Measurements from ENCODE around the gene GIGYF2. TPM values are rescaled to one million over a fixed set of nuclear protein-coding genes. Genes with fewer than 3 reads are reported as not detected.

Gene GIGYF2
- total RNA-seq, 1 donor: 57.2 TPM

DNA sequence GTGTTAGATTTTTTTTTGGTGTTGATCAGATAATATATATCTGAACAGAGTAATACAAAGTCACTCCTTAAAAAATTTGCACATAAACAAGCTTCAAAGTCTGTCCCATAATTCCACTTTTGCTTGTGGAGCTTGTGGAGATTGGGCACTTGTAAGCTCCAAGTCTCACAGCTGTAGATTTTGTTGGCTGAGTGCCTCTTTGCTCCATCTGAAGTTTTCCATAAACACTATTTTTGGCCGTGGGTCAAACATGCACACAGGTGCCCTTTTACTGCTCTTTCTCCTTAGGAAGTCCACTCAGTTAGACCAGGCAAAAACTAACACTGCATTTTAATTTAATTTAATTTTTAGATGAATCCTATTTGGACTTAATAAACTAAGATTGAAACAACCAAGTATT lies 82.8 kb downstream of the GIGYF2 start:
- H3K4me3 ChIP-seq (ENCODE audit: insufficient read depth, low read length): no peak overlapping the region
- H3K9me3 ChIP-seq (ENCODE audit: low read depth, low read length): no peaks in the 10 kb centered on the region
- H4K20me1 ChIP-seq (ENCODE audit: insufficient read depth, low read length): no peaks in the 10 kb centered on the region
- H3K79me2 ChIP-seq (ENCODE audit: insufficient read depth, low read length): peaks cover 3% of the 10 kb centered on the region
- TF ChIP-seq, protein P1, sequence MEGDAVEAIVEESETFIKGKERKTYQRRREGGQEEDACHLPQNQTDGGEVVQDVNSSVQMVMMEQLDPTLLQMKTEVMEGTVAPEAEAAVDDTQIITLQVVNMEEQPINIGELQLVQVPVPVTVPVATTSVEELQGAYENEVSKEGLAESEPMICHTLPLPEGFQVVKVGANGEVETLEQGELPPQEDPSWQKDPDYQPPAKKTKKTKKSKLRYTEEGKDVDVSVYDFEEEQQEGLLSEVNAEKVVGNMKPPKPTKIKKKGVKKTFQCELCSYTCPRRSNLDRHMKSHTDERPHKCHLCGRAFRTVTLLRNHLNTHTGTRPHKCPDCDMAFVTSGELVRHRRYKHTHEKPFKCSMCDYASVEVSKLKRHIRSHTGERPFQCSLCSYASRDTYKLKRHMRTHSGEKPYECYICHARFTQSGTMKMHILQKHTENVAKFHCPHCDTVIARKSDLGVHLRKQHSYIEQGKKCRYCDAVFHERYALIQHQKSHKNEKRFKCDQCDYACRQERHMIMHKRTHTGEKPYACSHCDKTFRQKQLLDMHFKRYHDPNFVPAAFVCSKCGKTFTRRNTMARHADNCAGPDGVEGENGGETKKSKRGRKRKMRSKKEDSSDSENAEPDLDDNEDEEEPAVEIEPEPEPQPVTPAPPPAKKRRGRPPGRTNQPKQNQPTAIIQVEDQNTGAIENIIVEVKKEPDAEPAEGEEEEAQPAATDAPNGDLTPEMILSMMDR (IDR thresholded peaks at IDR 0.05; ENCODE audit: extremely low read depth, low read depth, low read length): no peak
- DNase-seq (ENCODE audit: insufficient read length, low spot score, missing footprints): no peak
- H3K27ac ChIP-seq (ENCODE audit: low read depth, low read length): no peak overlapping the region
- no peaks in the 10 kb centered on the region for H3K27me3 ChIP-seq (ENCODE audit: insufficient read depth, low read length)
- no peak overlapping the region for H3K4me2 ChIP-seq (ENCODE audit: insufficient read depth, low read length)
- H3K4me1 ChIP-seq (ENCODE audit: insufficient read depth, low read length): no peaks in the 10 kb centered on the region
- H3K36me3 ChIP-seq (ENCODE audit: insufficient read depth, low read length): no peaks in the 10 kb centered on the region
- H2AFZ ChIP-seq (ENCODE audit: low read length): no peak overlapping the region

DNA sequence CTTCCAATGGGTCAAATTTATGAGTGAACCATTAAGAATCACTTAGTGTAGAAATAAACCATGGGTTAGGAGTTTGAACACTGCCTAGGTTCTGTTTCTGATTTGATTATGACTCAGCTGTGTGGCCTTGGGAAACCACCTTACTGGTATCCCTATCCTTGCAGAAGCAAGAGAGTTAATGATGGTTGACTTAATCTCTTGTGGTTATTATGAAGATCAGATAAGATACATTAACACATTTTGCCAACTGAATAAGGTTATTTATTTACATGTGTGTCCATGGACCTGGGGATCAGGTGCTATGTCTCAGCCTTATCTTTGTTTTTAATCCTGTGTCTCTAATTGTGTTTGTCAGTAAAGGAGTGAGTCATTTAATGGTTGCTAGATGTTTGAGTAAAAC lies 84.6 kb downstream of the GIGYF2 start:
- Histone ChIP-seq H4K20me1 (ENCODE audit: insufficient read depth, low read length) (no peaks in the 10 kb centered on the region), H3K4me3 (ENCODE audit: insufficient read depth, low read length) (no peak overlapping the region), H3K4me1 (ENCODE audit: insufficient read depth, low read length) (no peaks in the 10 kb centered on the region), H3K36me3 (ENCODE audit: insufficient read depth, low read length) (peaks cover 10% of the 10 kb centered on the region), H2AFZ (ENCODE audit: low read length) (no peak overlapping the region), H3K79me2 (ENCODE audit: insufficient read depth, low read length) (peaks cover 3% of the 10 kb centered on the region), H3K27ac (ENCODE audit: low read depth, low read length) (peak overlapping the region; percentile 26), H3K27me3 (ENCODE audit: insufficient read depth, low read length) (no peaks in the 10 kb centered on the region), H3K4me2 (ENCODE audit: insufficient read depth, low read length) (no peak overlapping the region), H3K9me3 (ENCODE audit: low read depth, low read length) (no peaks in the 10 kb centered on the region)
- peak; percentile 38 for DNase-seq (ENCODE audit: insufficient read length, low spot score, missing footprints)
- TF ChIP-seq, protein P1 (IDR thresholded peaks at IDR 0.05; ENCODE audit: extremely low read depth, low read depth, low read length): no peak

DNA sequence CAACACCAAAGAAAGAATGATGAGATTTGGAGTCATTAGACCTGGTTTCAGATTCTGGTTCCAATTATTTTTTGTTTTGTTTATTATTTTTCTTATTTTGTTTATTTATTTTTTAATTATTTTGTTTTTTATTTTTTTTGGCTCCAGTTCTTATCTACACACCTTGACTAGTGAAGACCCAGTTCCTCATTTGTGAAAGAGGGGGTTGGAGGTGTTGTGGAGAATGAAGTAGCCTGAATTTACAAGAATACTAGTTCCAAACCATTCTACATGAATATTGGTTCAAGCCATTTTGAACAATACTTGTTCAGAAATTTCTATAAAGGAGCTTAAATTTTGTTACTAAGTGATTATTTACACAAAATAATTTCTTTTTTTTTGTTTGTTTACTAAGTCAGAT lies 86.1 kb downstream of the GIGYF2 start:
- Histone ChIP-seq H3K4me3 (ENCODE audit: insufficient read depth, low read length) (no peak overlapping the region), H3K27me3 (ENCODE audit: insufficient read depth, low read length) (no peaks in the 10 kb centered on the region), H2AFZ (ENCODE audit: low read length) (no peak overlapping the region), H3K9me3 (ENCODE audit: low read depth, low read length) (no peaks in the 10 kb centered on the region), H3K79me2 (ENCODE audit: insufficient read depth, low read length) (peaks cover 5% of the 10 kb centered on the region), H3K27ac (ENCODE audit: low read depth, low read length) (no peak overlapping the region), H3K36me3 (ENCODE audit: insufficient read depth, low read length) (peaks cover 25% of the 10 kb centered on the region), H3K4me2 (ENCODE audit: insufficient read depth, low read length) (no peak overlapping the region), H4K20me1 (ENCODE audit: insufficient read depth, low read length) (peaks cover 4% of the 10 kb centered on the region), H3K4me1 (ENCODE audit: insufficient read depth, low read length) (no peaks in the 10 kb centered on the region)
- TF ChIP-seq, protein P1 (IDR thresholded peaks at IDR 0.05; ENCODE audit: extremely low read depth, low read depth, low read length): no peak
- DNase-seq (ENCODE audit: insufficient read length, low spot score, missing footprints): no peak

DNA sequence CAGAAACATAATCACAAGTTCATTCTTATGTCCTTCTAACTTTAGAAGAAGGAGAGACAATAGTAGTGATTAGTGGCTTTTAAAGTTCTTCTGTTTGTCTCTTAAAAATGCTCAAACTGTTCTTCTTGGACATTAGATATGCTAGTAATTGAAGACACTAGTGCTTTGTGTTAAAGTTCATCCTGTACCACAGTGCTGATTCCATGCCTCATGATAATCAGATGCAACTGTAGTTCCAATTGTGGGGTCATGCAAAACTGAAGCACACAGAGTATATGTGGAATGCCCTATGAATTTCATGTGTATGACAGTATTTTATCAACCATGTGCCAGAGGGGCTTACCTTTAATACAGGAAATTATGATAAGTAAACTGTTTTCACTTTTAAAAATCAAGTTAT lies 90.7 kb downstream of the GIGYF2 start:
- TF ChIP-seq, protein P1 (IDR thresholded peaks at IDR 0.05; ENCODE audit: extremely low read depth, low read depth, low read length): no peak
- DNase-seq (ENCODE audit: insufficient read length, low spot score, missing footprints): no peak
- H3K4me1 ChIP-seq (ENCODE audit: insufficient read depth, low read length): no peaks in the 10 kb centered on the region
- H3K36me3 ChIP-seq (ENCODE audit: insufficient read depth, low read length): peaks cover 63% of the 10 kb centered on the region
- H3K4me3 ChIP-seq (ENCODE audit: insufficient read depth, low read length): no peak overlapping the region
- H3K4me2 ChIP-seq (ENCODE audit: insufficient read depth, low read length): no peak overlapping the region
- no peaks in the 10 kb centered on the region for H3K27me3 ChIP-seq (ENCODE audit: insufficient read depth, low read length)
- no peak overlapping the region for H3K27ac ChIP-seq (ENCODE audit: low read depth, low read length)
- no peaks in the 10 kb centered on the region for H3K9me3 ChIP-seq (ENCODE audit: low read depth, low read length)
- H3K79me2 ChIP-seq (ENCODE audit: insufficient read depth, low read length): peaks cover 2% of the 10 kb centered on the region
- peaks cover 6% of the 10 kb centered on the region for H4K20me1 ChIP-seq (ENCODE audit: insufficient read depth, low read length)
- H2AFZ ChIP-seq (ENCODE audit: low read length): no peak overlapping the region

Measured in osteoblast (primary cell).